Activated CD4-positive, alpha-beta T cell treated with anti-CD3 and anti-CD28 coated beads for 36 hours (primary cell): Measurements from ENCODE around the gene HAP1. TPM values are rescaled to one million over a fixed set of nuclear protein-coding genes. Genes with fewer than 3 reads are reported as not detected.

Experiments used
- ATAC-seq: fragments of 200-7000 bp; cut with Tn5 transposase; one replicate; pipeline ENCODE4 v1.10.0; 2021; ENCODE audit warnings: mild to moderate bottlenecking, moderate library complexity
- CTCF ChIA-PET: fragments of 350-600 bp; sonication (Branson Sonifier 250); formaldehyde crosslinking; loops from one replicate; lab custom pipeline; 2021; ENCODE audit warnings: antibody characterized with exemption; lab: Charles Lee
- POLR2A ChIA-PET: fragments of 350-600 bp; sonication (Branson Sonifier 250); formaldehyde crosslinking; loops from one replicate; lab custom pipeline; 2021; ENCODE audit warnings: antibody characterized with exemption, inconsistent platforms; lab: Charles Lee
- DNase-seq: peaks from one replicate; pipeline ENCODE4 v3.0.0-alpha.2; 2020
- H3K27ac Mint-ChIP-seq: one replicate; pipeline ENCODE4 v1.8.0; 2021; ENCODE audit warnings: mixed read lengths
- H3K27me3 Mint-ChIP-seq: one replicate; pipeline ENCODE4 v1.8.0; 2021; ENCODE audit warnings: mixed read lengths
- H3K36me3 Mint-ChIP-seq: one replicate; pipeline ENCODE4 v1.8.0; 2021; ENCODE audit warnings: low read depth, mixed read lengths
- H3K4me1 Mint-ChIP-seq: one replicate; pipeline ENCODE4 v1.8.0; 2021; ENCODE audit warnings: mixed read lengths
- H3K4me3 Mint-ChIP-seq: one replicate; pipeline ENCODE4 v1.8.0; 2021; ENCODE audit warnings: mild to moderate bottlenecking, moderate library complexity, mixed read lengths
- H3K9me3 Mint-ChIP-seq: one replicate; pipeline ENCODE4 v1.8.0; 2021; ENCODE audit warnings: low read depth, mixed read lengths
- intact Hi-C, 2 experiments: fragments of 100-400 bp; cut with DNase I in 1 of 2; cut with micrococcal nuclease in 1 of 2; formaldehyde crosslinking; loops; one replicate each; pipeline versions ENCODE4 v1.14.2 to v1.15.1; 2022 to 2024; cut with DNase I, micrococcal nuclease
- total RNA-seq, 2 experiments: library from RNA; stranded (reverse); gene quantifications; one replicate each; pipeline ENCODE4 v1.2.3, GENCODE V29; 2021

HAP1 gene
- total RNA-seq, 2 experiments from 2014 or later: not detected

DNA sequence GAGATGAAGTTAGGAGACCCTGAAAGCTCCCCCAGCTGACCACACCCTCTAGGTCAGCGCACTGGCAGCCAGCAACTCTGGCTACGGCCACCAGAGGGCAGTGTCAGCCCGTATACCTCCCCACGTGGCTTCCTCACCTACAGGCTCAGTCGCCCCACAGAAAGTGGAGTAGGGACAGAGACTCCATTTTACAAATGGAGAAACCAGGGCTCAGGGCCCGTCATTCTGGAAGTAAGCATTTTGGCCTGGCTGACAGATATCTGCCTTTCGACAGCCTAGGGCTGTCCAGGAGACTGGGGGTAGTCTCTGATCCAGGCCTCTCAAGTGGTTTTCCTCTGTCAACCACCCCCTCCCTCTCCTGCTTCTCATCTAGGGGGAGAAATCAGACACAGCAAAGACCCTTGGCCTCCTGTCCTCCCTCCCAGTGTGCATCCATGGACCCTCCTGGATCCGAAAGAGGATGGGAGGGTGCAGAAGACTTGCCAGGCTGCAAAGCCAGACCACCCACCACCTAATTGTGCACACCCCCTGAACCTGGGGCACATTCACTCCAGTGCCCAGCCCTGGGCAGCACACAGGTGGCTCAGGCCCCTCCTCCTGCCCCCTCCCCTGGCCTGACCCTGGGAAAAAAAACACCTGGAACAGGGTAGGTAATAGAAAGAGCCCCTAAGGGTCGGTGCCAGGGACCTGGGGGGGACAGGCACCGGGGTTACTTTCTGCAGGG lies 3.8 kb upstream of the HAP1 start:
- ATAC-seq (peak; percentile 94), DNase-seq (peak; percentile 90)
- Mint-ChIP-seq H3K4me3 (peak overlapping the region; percentile 6), H3K4me1 (peaks cover 5% of the 10 kb centered on the region), H3K27me3 (peaks cover 28% of the 10 kb centered on the region), H3K27ac (peak overlapping the region; percentile 73), H3K36me3 (no peaks in the 10 kb centered on the region), H3K9me3 (no peaks in the 10 kb centered on the region)
- ChIA-PET CTCF (interaction anchor here (0.6 to 3.5 kb wide), 17 partner anchors 27 to 290 kb away, joined by 3 to 33 read pairs (median 3); partner anchors contain the start of genes JUP and P3H4), POLR2A (no interaction called here)
- intact Hi-C loops: loop anchor here (1.0 to 10.0 kb wide), 5 partner anchors 63 to 221 kb away; partner anchors contain the start of genes KLHL11 (in 1 of the 2) and P3H4 (in 1 of the 2)

DNA sequence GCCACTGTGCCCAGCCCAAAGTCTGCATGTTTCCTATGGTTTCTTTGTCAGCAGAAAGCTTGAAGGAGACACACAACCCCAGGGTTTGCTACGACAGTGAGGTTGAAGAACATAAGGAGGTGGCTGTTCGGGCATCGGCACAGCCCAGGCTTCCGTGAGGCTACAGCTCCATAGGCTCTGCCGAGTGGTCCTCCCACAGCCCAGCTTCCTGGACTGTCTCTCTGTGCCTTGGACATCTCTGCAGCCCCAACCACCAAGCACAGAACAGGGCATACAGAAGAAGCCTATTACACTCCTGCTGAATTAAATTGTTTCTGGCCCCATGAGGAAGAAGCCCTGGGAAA lies 3.2 kb upstream of the HAP1 start:
- Mint-ChIP-seq H3K27ac (no peak overlapping the region), H3K4me3 (peak overlapping the region; percentile 6), H3K36me3 (no peaks in the 10 kb centered on the region), H3K27me3 (peaks cover 28% of the 10 kb centered on the region), H3K4me1 (peaks cover 5% of the 10 kb centered on the region), H3K9me3 (no peaks in the 10 kb centered on the region)
- POLR2A ChIA-PET: no interaction called here
- DNase-seq: no peak
- CTCF ChIA-PET: interaction anchor here (0.6 to 3.5 kb wide), 20 partner anchors 28 to 290 kb away, joined by 3 to 33 read pairs (median 3); partner anchors contain the start of genes JUP, KLHL11 and P3H4
- ATAC-seq: peak; percentile 9
- intact Hi-C loops: loop anchor here (1.0 to 10.0 kb wide), 5 partner anchors 64 to 222 kb away; partner anchors contain the start of genes KLHL11 (in 1 of the 2) and P3H4 (in 1 of the 2)

DNA sequence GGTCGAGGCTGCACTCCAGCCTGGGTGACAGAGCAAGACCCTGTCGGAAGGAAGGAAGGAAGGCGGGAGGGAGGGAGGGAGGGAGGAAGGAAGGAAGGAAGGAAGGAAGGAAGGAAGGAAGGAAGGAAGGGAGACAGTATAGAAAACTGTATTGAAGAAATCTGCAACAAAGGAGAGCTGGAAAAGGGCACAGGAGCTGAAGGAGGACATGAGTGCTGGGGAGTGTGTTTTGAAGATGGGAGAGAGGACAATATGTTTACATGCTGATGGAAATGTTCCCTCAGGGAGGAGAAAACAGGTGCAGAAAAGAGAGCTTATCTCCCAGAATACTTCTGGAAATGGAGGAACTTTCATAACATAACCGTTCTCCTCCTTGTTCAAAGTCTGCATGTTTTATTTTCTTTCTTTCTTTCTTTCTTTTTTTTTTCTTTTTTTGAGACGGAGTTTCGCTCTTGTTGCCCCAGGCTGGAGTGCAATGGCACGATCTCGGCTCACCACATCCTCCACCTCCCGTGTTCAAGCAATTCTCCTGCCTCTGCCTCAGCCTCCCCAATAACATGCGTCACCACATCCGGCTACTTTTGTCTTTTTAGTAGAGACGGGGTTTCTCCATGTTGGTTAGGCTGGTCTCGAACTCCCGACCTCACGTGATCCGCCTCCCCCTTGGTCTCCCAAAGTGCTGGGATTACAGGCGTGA lies 2.7 kb upstream of the HAP1 start:
- ATAC-seq (no peak), DNase-seq (no peak)
- peak overlapping the region; percentile 6 for H3K4me3 Mint-ChIP-seq
- no peaks in the 10 kb centered on the region for H3K9me3 Mint-ChIP-seq
- peaks cover 33% of the 10 kb centered on the region for H3K27me3 Mint-ChIP-seq
- H3K36me3 Mint-ChIP-seq: no peaks in the 10 kb centered on the region
- H3K4me1 Mint-ChIP-seq: peaks cover 5% of the 10 kb centered on the region
- intact Hi-C loops: loop anchor here in 1 of 2 experiments (10.0 kb wide), 1 partner anchor 128 kb away; the partner anchor contains the start of gene KLHL11
- no peak overlapping the region for H3K27ac Mint-ChIP-seq
- ChIA-PET CTCF (interaction anchor here (0.6 to 3.5 kb wide), 20 partner anchors 9 to 289 kb away, joined by 3 to 33 read pairs (median 3); partner anchors contain the start of genes JUP, KLHL11 and P3H4), POLR2A (no interaction called here)

DNA sequence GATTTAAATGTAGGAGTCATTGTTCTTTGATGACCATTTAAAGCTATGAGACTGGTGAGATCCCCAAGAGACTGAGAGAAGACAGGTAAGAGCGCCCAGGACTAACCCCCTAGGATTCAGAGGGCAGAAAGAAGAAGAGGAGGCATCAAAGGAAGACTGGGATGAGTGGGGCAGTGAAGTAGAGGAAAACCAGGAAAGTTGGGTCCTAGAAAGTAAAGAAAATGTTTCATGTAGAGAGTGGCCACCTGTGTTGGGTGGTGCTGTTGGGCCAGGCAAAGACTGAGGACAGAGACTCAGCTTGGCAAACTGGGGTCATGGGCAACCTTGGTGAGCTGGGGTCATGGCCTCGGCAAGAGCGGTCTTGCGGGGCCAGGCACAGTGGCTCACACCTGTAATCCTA lies 1.3 kb upstream of the HAP1 start:
- H3K36me3 Mint-ChIP-seq: no peaks in the 10 kb centered on the region
- H3K9me3 Mint-ChIP-seq: no peaks in the 10 kb centered on the region
- no peak overlapping the region for H3K27ac Mint-ChIP-seq
- H3K4me3 Mint-ChIP-seq: no peak overlapping the region
- no peak for ATAC-seq
- peaks cover 45% of the 10 kb centered on the region for H3K27me3 Mint-ChIP-seq
- intact Hi-C loops: loop anchor here in 1 of 2 experiments (10.0 kb wide), 1 partner anchor 129 kb away; the partner anchor contains the start of gene KLHL11
- peaks cover 5% of the 10 kb centered on the region for H3K4me1 Mint-ChIP-seq
- ChIA-PET POLR2A (no interaction called here), CTCF (interaction anchor here (0.7 to 3.5 kb wide), 3 partner anchors 40 to 66 kb away, joined by 3 to 33 read pairs (median 3); no protein-coding TSS in a partner anchor)
- no peak for DNase-seq

DNA sequence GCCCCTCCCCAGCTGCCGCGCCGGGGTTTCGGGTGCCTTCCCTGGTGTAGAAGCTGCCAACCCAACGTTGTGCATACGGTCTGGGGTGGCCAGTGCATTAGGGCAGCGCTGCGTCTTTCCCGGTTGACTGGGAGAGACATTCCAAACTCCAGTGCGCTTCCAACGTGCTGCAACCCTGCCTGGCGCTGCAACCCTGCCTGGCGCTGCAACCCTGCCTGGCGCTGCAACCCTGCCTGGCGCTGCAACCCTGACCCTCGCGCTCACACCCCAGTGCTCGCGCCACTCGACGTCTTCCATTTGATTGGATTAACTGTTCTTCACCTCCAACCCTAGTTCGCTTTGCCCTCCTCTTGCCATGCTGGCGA lies 488 bp upstream of the HAP1 start:
- Mint-ChIP-seq H3K27ac (no peak overlapping the region), H3K27me3 (peaks cover 45% of the 10 kb centered on the region), H3K4me3 (no peak overlapping the region), H3K9me3 (no peaks in the 10 kb centered on the region), H3K36me3 (no peaks in the 10 kb centered on the region), H3K4me1 (peaks cover 5% of the 10 kb centered on the region)
- ChIA-PET CTCF (interaction anchor here (0.7 to 3.5 kb wide), 4 partner anchors 61 to 72 kb away, joined by 3 to 33 read pairs (median 3); no protein-coding TSS in a partner anchor), POLR2A (no interaction called here)
- DNase-seq: no peak
- intact Hi-C loops: loop anchor here in 1 of 2 experiments (10.0 kb wide), 1 partner anchor 130 kb away; the partner anchor contains the start of gene KLHL11
- no peak for ATAC-seq

DNA sequence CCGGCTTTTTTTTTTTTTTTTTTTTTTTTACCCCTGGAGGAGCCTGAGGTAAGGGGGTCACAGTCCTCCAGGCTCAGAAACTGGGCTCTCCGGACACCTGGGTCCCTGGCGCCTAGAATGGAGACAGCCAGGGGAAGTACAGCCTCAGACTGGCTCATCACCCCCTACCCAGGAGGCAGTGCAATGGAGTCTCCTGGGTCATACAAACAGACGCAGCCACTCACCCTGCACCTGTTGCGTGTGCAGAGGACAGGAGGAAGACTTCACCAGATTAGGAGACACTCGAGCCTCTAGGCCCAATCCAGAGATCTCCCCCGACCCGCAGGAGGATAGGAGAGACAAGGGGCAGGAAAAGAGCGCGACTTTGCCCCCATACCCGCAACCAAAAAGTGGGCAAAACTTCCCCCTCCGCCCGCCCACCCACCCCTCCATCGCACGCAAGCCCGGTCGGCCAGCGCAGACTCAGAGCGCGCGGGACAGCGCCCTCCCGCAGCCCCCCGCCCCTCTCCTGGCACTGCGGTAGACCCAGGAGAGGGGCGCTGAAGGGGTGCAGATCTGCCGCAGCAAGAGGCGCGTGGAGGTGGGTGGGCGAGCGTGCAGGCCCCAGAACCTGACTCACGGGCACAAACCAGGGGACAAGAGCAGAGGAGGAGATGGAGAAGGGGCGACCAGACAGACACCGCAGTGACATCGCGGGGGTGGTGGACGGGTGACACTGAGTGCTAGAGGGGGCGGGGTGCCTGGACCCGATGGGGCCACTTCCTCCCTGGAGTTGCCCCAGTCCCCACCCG lies 900 bp downstream of the HAP1 start:
- no peak overlapping the region for H3K4me3 Mint-ChIP-seq
- ChIA-PET POLR2A (no interaction called here), CTCF (interaction anchor here (0.8 to 1.2 kb wide), 3 partner anchors 69 to 76 kb away, joined by 3 read pairs; no protein-coding TSS in a partner anchor)
- intact Hi-C loops: loop anchor here in 1 of 2 experiments (10.0 kb wide), 1 partner anchor 131 kb away; the partner anchor contains the start of gene KLHL11
- DNase-seq (peak; percentile 24), ATAC-seq (no peak)
- H3K27me3 Mint-ChIP-seq: peaks cover 45% of the 10 kb centered on the region
- no peaks in the 10 kb centered on the region for H3K36me3 Mint-ChIP-seq
- H3K4me1 Mint-ChIP-seq: peaks cover 5% of the 10 kb centered on the region
- H3K9me3 Mint-ChIP-seq: no peaks in the 10 kb centered on the region
- no peak overlapping the region for H3K27ac Mint-ChIP-seq

DNA sequence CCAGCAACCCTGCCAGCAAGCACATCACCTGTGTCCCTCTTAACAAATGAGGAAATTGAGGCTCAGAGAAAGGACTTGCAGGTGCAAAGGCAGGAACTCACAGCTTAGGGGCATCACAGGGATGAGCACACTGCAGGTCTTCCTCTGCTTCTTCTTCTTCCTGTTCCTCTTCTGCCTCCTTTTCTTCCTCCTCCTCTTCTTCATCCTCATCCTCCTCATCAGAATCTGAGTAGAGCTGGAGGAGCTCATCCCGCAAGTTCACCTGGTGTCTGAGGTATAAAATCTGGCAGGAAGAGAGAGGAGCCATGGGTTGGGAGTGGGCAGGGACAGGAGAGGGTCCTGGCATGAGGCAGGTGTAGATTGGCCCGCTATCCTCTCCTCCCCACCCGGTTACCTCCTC lies 2.6 kb downstream of the HAP1 start:
- H3K27ac Mint-ChIP-seq: no peak overlapping the region
- H3K9me3 Mint-ChIP-seq: no peaks in the 10 kb centered on the region
- H3K36me3 Mint-ChIP-seq: no peaks in the 10 kb centered on the region
- H3K4me3 Mint-ChIP-seq: no peak overlapping the region
- intact Hi-C loops: loop anchor here in 1 of 2 experiments (10.0 kb wide), 1 partner anchor 133 kb away; the partner anchor contains the start of gene KLHL11
- ChIA-PET POLR2A (no interaction called here), CTCF (interaction anchor here (0.5 to 1.0 kb wide), 2 partner anchors 71 to 433 kb away, joined by 4 read pairs; no protein-coding TSS in a partner anchor)
- peaks cover 38% of the 10 kb centered on the region for H3K27me3 Mint-ChIP-seq
- ATAC-seq: no peak
- peaks cover 2% of the 10 kb centered on the region for H3K4me1 Mint-ChIP-seq
- no peak for DNase-seq

DNA sequence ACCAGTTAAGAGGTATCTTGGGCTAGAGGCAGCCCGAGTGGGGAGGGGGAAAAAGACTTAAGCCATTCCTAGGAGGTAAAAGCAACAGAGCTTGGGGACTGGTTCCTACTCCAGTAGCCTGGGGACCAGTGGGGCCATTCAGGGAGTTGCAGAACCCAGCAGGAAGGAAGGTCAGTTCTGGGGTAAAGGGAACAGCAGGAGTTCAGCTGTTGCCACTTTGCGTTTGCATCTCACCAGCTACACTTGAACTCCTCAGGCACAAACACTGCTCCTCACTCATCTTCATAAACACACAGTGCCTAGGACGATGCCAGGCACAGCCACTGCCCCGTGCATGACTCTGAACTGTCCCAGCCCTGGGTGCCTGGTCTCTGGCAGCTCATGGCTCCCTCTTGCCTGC lies 4.0 kb downstream of the HAP1 start:
- Mint-ChIP-seq H3K4me1 (peaks cover 2% of the 10 kb centered on the region), H3K27me3 (peaks cover 28% of the 10 kb centered on the region), H3K4me3 (no peak overlapping the region), H3K36me3 (no peaks in the 10 kb centered on the region), H3K9me3 (no peaks in the 10 kb centered on the region), H3K27ac (no peak overlapping the region)
- DNase-seq: no peak
- ChIA-PET CTCF (interaction anchor here (0.8 kb wide), 1 partner anchor 40 kb away, joined by 3 read pairs; no protein-coding TSS in a partner anchor), POLR2A (no interaction called here)
- ATAC-seq: no peak
- intact Hi-C loops: loop anchor here in 1 of 2 experiments (10.0 kb wide), 1 partner anchor 134 kb away; the partner anchor contains the start of gene KLHL11

DNA sequence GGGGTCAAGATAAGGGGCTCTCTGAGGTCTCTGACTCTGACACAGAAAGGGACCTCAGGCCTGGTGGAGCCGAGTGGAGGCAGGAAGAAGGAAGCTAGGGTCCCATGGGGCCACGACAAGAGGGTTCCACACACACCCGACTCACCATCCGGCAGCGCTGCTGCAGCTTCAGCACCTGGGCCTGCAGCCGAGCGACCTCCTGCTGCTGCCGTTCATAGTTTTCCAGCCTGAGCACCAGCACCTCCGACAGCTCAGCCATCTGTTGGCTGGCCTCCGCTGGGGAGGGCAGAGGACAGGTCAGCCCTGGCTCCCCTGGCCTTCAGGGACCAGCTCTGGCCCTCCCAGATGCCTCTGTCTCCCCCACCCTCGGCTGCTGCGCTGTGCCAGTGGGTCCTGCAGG lies 6.4 kb downstream of the HAP1 start:
- DNase-seq (no peak), ATAC-seq (no peak)
- ChIA-PET CTCF (interaction anchor here (0.9 kb wide), 1 partner anchor 9 kb away, joined by 3 read pairs; no protein-coding TSS in a partner anchor), POLR2A (no interaction called here)
- H3K27ac Mint-ChIP-seq: no peak overlapping the region
- H3K9me3 Mint-ChIP-seq: no peaks in the 10 kb centered on the region
- H3K4me1 Mint-ChIP-seq: no peaks in the 10 kb centered on the region
- H3K36me3 Mint-ChIP-seq: no peaks in the 10 kb centered on the region
- H3K4me3 Mint-ChIP-seq: no peak overlapping the region
- H3K27me3 Mint-ChIP-seq: peaks cover 18% of the 10 kb centered on the region
- intact Hi-C loops: no loop called here

DNA sequence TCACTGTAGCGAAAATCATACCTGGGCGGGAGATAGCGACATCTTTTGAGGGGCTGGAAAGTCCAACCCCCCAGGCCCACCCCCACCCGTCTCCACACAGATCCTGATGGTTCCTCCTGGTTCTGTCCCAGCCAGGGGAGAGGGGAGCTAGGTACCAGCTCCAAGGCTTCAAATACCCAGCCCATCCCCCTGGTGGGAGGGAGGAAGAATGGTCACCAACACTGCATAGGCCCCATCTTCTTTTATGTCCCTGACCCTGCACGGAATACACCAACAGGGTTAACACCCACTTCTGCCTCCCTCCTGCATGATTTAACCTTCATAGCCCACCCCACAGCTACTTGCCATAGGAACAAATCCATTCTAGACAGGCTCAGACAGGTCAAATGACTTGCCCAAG lies 9.3 kb downstream of the HAP1 start:
- H3K36me3 Mint-ChIP-seq: no peaks in the 10 kb centered on the region
- POLR2A ChIA-PET: no interaction called here
- H3K27ac Mint-ChIP-seq: no peak overlapping the region

More for the DNA sequence above, 9.3 kb downstream of the HAP1 start:
- intact Hi-C loops: no loop called here
- Mint-ChIP-seq H3K27me3 (no peaks in the 10 kb centered on the region), H3K4me3 (no peak overlapping the region), H3K4me1 (no peaks in the 10 kb centered on the region), H3K9me3 (no peaks in the 10 kb centered on the region)
- no peak for ATAC-seq
- no peak for DNase-seq
- CTCF ChIA-PET: interaction anchor here (0.6 kb wide), 1 partner anchor 279 kb away, joined by 3 read pairs; no protein-coding TSS in a partner anchor
